Nephron (organoid): ENCODE measurements around the gene CRADD.

ENCODE experiments used
- H3K27ac Mint-ChIP-seq, 3 experiments: 2 replicates each; pipeline ENCODE4 v1.8.0; 2020; ENCODE audit warnings: mixed read lengths in 3 of 3, mild to moderate bottlenecking in 2 of 3, moderate library complexity in 1 of 3
- H3K27me3 Mint-ChIP-seq: 2 replicates; pipeline ENCODE4 v1.8.0; 2021; ENCODE audit warnings: low read depth, mild to moderate bottlenecking, moderate library complexity, mixed read lengths
- H3K36me3 Mint-ChIP-seq: 2 replicates; pipeline ENCODE4 v1.8.0; 2020; ENCODE audit warnings: low read depth, mixed read lengths
- H3K4me1 Mint-ChIP-seq: 2 replicates; pipeline ENCODE4 v1.8.0; 2020; ENCODE audit warnings: mixed read lengths
- H3K4me3 Mint-ChIP-seq, 3 experiments: 2 replicates each; pipeline ENCODE4 v1.8.0; 2020; ENCODE audit warnings: mild to moderate bottlenecking in 3 of 3, mixed read lengths in 3 of 3, moderate library complexity in 2 of 3
- H3K9me3 Mint-ChIP-seq: 2 replicates; pipeline ENCODE4 v1.8.0; 2020; ENCODE audit warnings: mixed read lengths
- CTCF ChIP-seq, 3 experiments: fragments of 200-600 bp; sonication (generic); IDR thresholded peaks; one replicate each; pipeline ENCODE4 v1.5.0; 2021; ENCODE audit warnings: antibody characterized with exemption in 3 of 3; ENCODE audit not compliant: unreplicated experiment in 3 of 3

The CRADD gene

DNA sequence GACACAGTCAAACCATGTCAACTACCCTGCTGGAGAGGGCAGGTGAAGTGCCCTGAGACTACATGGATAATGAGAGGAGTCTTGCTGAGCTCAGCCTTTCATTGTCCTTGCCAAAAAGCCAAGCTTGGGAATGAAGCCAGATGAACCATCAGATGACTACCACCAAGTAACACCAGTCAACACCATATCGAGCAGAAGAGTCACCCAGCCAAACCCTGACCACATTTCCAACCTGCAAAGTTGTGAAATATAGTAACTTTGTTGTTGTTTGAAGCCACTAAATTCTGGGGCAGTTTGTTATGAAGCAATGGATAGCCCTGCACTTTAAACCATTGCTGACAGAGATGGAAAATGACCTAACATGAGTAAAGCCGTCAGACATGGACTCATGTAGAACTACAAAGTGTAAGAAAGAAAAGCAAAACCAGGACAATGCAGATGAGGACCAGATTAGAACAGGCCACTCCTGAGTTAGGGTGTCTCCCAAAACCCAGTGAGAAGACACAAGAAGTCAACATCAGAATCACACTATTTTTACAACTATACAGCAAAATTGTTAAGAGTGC, 12.5 kb upstream of the CRADD start:
- Mint-ChIP-seq H3K27me3 (peaks cover 4% of the 10 kb centered on the region), H3K4me1 (peaks cover 8% of the 10 kb centered on the region), H3K9me3 (peaks cover 10% of the 10 kb centered on the region), H3K4me3 (no peak overlapping the region), H3K36me3 (no peaks in the 10 kb centered on the region), H3K27ac (no peak overlapping the region)
- TF ChIP-seq CTCF (IDR thresholded peaks at IDR 0.05; ENCODE audit: unreplicated experiment in 3 of 3): no peak

DNA sequence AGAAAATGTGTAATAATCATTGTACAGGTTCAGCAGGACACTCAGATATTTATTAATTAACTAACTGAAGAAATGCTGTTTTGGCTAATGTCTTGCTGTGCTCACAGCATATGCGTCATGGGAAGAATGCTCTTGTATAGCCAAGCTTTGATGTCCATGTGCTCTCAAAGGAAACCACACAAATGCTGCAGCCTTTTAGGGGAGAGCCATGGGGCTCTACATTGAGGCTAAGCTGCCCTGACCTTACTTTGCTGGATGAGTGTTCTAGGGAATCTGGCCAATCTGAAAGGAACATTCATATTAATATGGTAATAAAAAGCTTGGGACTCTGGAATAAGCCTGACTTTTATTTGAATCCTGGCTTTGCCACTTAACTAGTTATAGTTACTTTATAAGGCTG, 9.5 kb upstream of the CRADD start:
- TF ChIP-seq CTCF (IDR thresholded peaks at IDR 0.05; ENCODE audit: unreplicated experiment in 3 of 3): no peak
- H3K36me3 Mint-ChIP-seq: no peaks in the 10 kb centered on the region
- H3K27me3 Mint-ChIP-seq: peaks cover 4% of the 10 kb centered on the region
- H3K4me3 Mint-ChIP-seq: no peak overlapping the region
- no peak overlapping the region for H3K27ac Mint-ChIP-seq
- peaks cover 10% of the 10 kb centered on the region for H3K9me3 Mint-ChIP-seq
- peaks cover 8% of the 10 kb centered on the region for H3K4me1 Mint-ChIP-seq

GRCh38 chr12:93668919-93669418, 8.2 kb upstream of the CRADD start:
- no peak overlapping the region for H3K4me3 Mint-ChIP-seq
- H3K27me3 Mint-ChIP-seq: peaks cover 4% of the 10 kb centered on the region
- no peak for TF ChIP-seq CTCF (IDR thresholded peaks at IDR 0.05; ENCODE audit: unreplicated experiment in 3 of 3)
- H3K9me3 Mint-ChIP-seq: peaks cover 10% of the 10 kb centered on the region
- H3K27ac Mint-ChIP-seq: no peak overlapping the region
- H3K36me3 Mint-ChIP-seq: no peaks in the 10 kb centered on the region
- H3K4me1 Mint-ChIP-seq: peaks cover 4% of the 10 kb centered on the region

DNA sequence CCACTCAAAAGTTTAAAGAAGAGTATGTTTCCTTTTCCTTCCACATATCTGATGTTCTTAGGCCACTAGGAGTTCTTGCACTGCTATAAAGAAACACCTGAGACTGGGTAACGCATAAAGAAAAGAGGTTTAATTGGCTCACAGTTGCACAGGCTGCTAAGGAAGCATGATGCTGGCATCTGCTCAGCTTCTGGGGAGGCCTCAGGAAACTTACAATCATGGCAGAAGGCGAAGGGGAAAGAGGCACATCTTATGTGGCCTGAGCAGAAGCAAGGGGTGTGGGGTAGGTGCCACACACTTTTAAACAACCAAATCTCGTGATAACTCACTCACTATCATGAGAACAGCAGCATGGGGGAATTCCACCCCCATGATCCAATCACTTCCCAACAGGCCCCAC, 7.7 kb upstream of the CRADD start:
- Mint-ChIP-seq H3K9me3 (peaks cover 8% of the 10 kb centered on the region), H3K36me3 (no peaks in the 10 kb centered on the region), H3K27me3 (peaks cover 4% of the 10 kb centered on the region), H3K4me1 (peaks cover 8% of the 10 kb centered on the region), H3K4me3 (no peak overlapping the region), H3K27ac (no peak overlapping the region)
- no peak for TF ChIP-seq CTCF (IDR thresholded peaks at IDR 0.05; ENCODE audit: unreplicated experiment in 3 of 3)

- no peak overlapping the region for H3K27ac Mint-ChIP-seq
- no peak for TF ChIP-seq CTCF (IDR thresholded peaks at IDR 0.05; ENCODE audit: unreplicated experiment in 3 of 3)
- H3K4me3 Mint-ChIP-seq: no peak overlapping the region
- peaks cover 8% of the 10 kb centered on the region for H3K9me3 Mint-ChIP-seq
- peaks cover 8% of the 10 kb centered on the region for H3K4me1 Mint-ChIP-seq
- H3K27me3 Mint-ChIP-seq: peaks cover 4% of the 10 kb centered on the region
- H3K36me3 Mint-ChIP-seq: no peaks in the 10 kb centered on the region
Measured at GRCh38 chr12:93670104-93670503, 7.1 kb upstream of the CRADD start.

DNA sequence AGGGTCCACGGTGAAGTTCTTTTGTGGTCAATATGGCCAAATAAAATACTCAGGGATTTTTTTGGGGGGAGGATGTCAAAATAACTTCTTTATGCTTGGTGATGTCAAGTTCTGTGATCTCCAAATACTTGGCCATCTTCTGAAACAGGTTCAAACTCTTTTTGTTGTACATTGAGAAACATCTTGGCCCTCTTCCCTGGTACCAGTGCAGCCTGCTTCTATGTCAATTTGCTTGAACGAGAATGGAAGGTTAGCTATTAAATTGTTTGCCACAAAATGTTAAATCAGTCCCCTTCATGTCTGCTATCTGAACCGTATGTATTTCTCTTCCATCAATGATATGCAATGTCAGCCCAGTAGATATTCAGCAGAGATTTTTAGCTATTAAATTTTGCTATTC, 6.1 kb upstream of the CRADD start:
- no peak overlapping the region for H3K4me3 Mint-ChIP-seq
- H3K27me3 Mint-ChIP-seq: no peaks in the 10 kb centered on the region
- no peak for TF ChIP-seq CTCF (IDR thresholded peaks at IDR 0.05; ENCODE audit: unreplicated experiment in 3 of 3)
- H3K36me3 Mint-ChIP-seq: no peaks in the 10 kb centered on the region
- peaks cover 8% of the 10 kb centered on the region for H3K4me1 Mint-ChIP-seq
- no peak overlapping the region for H3K27ac Mint-ChIP-seq
- H3K9me3 Mint-ChIP-seq: peaks cover 8% of the 10 kb centered on the region
